CD14-positive monocyte (primary cell): ENCODE measurements around the gene NKX6-2. TPM values are rescaled to one million over a fixed set of nuclear protein-coding genes. Genes with fewer than 3 reads are reported as not detected.
A peak's percentile ranks its signal among the peaks of the same experiment; 100 is the strongest.

ENCODE experiments used
- DNase-seq, 3 donors: peaks; one replicate each; pipeline ENCODE4 v3.0.0-alpha.2; 2011 to 2022
- H2AFZ ChIP-seq: 2 replicates; pipeline ENCODE4 v1.6.0; 2012; ENCODE audit warnings: mild to moderate bottlenecking, low read depth, low read length, inconsistent platforms; ENCODE audit not compliant: insufficient read depth, poor library complexity, severe bottlenecking
- H3K27ac ChIP-seq, 2 donors: 1 replicate in 1 of 2; 2 replicates in 1 of 2; pipeline ENCODE4 v1.5.1; 2012 to 2013; ENCODE audit warnings: low read length in 2 of 2, control low read depth in 1 of 2, inconsistent platforms in 1 of 2, low read depth in 1 of 2, mild to moderate bottlenecking in 1 of 2
- H3K27me3 ChIP-seq, 2 donors: one replicate each; pipeline versions ENCODE4 v1.6.0 to v1.6.1; 2011 to 2013; ENCODE audit warnings: low read length in 2 of 2; ENCODE audit not compliant: control insufficient read depth in 2 of 2, insufficient read depth in 2 of 2
- H3K36me3 ChIP-seq, 2 donors: replicated peaks in 1 of 2; 1 replicate in 1 of 2; 2 replicates in 1 of 2; pipeline versions ENCODE4 v1.5.1 to v1.6.1; 2012 to 2013; ENCODE audit warnings: low read length in 2 of 2, control low read depth in 1 of 2, inconsistent platforms in 1 of 2, mild to moderate bottlenecking in 1 of 2; ENCODE audit not compliant: insufficient read depth in 2 of 2, control insufficient read depth in 1 of 2
- H3K4me1 ChIP-seq, 2 donors: 1 replicate in 1 of 2; 2 replicates in 1 of 2; pipeline versions ENCODE4 v1.5.1 to v1.6.1; 2012 to 2013; ENCODE audit warnings: low read length in 2 of 2, control low read depth in 1 of 2, inconsistent platforms in 1 of 2, mild to moderate bottlenecking in 1 of 2, moderate library complexity in 1 of 2; ENCODE audit not compliant: insufficient read depth in 2 of 2, control insufficient read depth in 1 of 2
- H3K4me2 ChIP-seq: replicated peaks from 2 replicates; pipeline ENCODE3; 2012; ENCODE audit warnings: low read length, moderate library complexity, mild to moderate bottlenecking; ENCODE audit not compliant: poor library complexity, severe bottlenecking; ENCODE audit errors: extremely low read depth
- H3K4me3 ChIP-seq, 3 experiments: fragments of 200-600 bp in 1 of 3; sonication (generic) in 1 of 3; replicated peaks in 1 of 3; 1 replicate in 2 of 3; 2 replicates in 1 of 3; pipeline ENCODE4 v1.5.1; 2011 to 2013; ENCODE audit warnings: low read length in 3 of 3, mild to moderate bottlenecking in 3 of 3, control low read depth in 2 of 3, low read depth in 2 of 3, inconsistent platforms in 1 of 3, moderate library complexity in 1 of 3
- H3K79me2 ChIP-seq: 2 replicates; pipeline ENCODE4 v1.6.0; 2012; ENCODE audit warnings: mild to moderate bottlenecking, control low read depth, inconsistent platforms, low read length, moderate library complexity; ENCODE audit not compliant: insufficient read depth
- H3K9ac ChIP-seq: 2 replicates; pipeline ENCODE4 v1.6.0; 2017; ENCODE audit warnings: low read length, mild to moderate bottlenecking; ENCODE audit not compliant: insufficient read depth, poor library complexity, severe bottlenecking
- H3K9me3 ChIP-seq, 2 donors: replicated peaks in 1 of 2; 1 replicate in 1 of 2; 2 replicates in 1 of 2; pipeline versions ENCODE4 v1.5.1 to v1.6.1; 2012 to 2013; ENCODE audit warnings: low read length in 2 of 2, control low read depth in 1 of 2; ENCODE audit not compliant: control insufficient read depth in 1 of 2, insufficient read depth in 1 of 2
- H4K20me1 ChIP-seq: 2 replicates; pipeline ENCODE4 v1.6.0; 2012; ENCODE audit warnings: mild to moderate bottlenecking, low read length, control low read depth, moderate library complexity; ENCODE audit not compliant: insufficient read depth
- H3K27ac Mint-ChIP-seq, 7 donors: one replicate each; pipeline ENCODE4 v1.8.0; 2020; ENCODE audit warnings: mild to moderate bottlenecking in 7 of 7, mixed read lengths in 7 of 7, moderate library complexity in 6 of 7, inconsistent platforms in 2 of 7
- H3K27me3 Mint-ChIP-seq, 3 donors: one replicate each; pipeline ENCODE4 v1.8.0; 2021 to 2022; ENCODE audit warnings: low read depth in 3 of 3, mild to moderate bottlenecking in 3 of 3, mixed read lengths in 3 of 3, moderate library complexity in 3 of 3, inconsistent platforms in 1 of 3
- H3K36me3 Mint-ChIP-seq, 2 donors: one replicate each; pipeline ENCODE4 v1.8.0; 2020; ENCODE audit warnings: mixed read lengths in 2 of 2, inconsistent platforms in 1 of 2, mild to moderate bottlenecking in 1 of 2
- H3K4me1 Mint-ChIP-seq: one replicate; pipeline ENCODE4 v1.8.0; 2020; ENCODE audit warnings: mild to moderate bottlenecking, mixed read lengths
- H3K4me3 Mint-ChIP-seq, 2 donors: one replicate each; pipeline ENCODE4 v1.8.0; 2020; ENCODE audit warnings: mild to moderate bottlenecking in 2 of 2, mixed read lengths in 2 of 2, moderate library complexity in 1 of 2
- H3K9me3 Mint-ChIP-seq, 7 donors: one replicate each; pipeline ENCODE4 v1.8.0; 2020 to 2022; ENCODE audit warnings: mixed read lengths in 7 of 7, mild to moderate bottlenecking in 6 of 7, moderate library complexity in 6 of 7, inconsistent platforms in 2 of 7
- WGBS: methylation state at CpG from one replicate; pipeline ENCODE4 v1.1.5; 2013; ENCODE audit warnings: missing lambda C conversion rate; ENCODE audit not compliant: insufficient coverage; 5-methylcytosine and 5-hydroxymethylcytosine counted together
- intact Hi-C, 2 donors: fragments of 100-400 bp; cut with micrococcal nuclease; formaldehyde crosslinking; loops; one replicate each; pipeline versions ENCODE4 v1.15.0 to v1.15.1; 2023
- polyA plus RNA-seq, 3 donors: library from polyadenylated mRNA; depleted of rRNA in 1 of 3; unstranded in 2 of 3; stranded (reverse) in 1 of 3; fragments of 300-500 nt in 2 of 3; fragments of >200 nt in 1 of 3; fragmentation: Illumina TruSeq in 2 of 3; gene quantifications; 1 replicate in 2 of 3; 2 replicates in 1 of 3; pipeline ENCODE4 v1.2.3, GENCODE V29; 2012 to 2021
- TF ChIP-seq, protein P1 (sequence below): fragments of 200-600 bp; IDR thresholded peaks from one replicate; pipeline ENCODE4 v1.8.0; 2022; ENCODE audit warnings: antibody characterized with exemption, mild to moderate bottlenecking

Gene NKX6-2
- polyA plus RNA-seq, 3 donors: not detected

DNA sequence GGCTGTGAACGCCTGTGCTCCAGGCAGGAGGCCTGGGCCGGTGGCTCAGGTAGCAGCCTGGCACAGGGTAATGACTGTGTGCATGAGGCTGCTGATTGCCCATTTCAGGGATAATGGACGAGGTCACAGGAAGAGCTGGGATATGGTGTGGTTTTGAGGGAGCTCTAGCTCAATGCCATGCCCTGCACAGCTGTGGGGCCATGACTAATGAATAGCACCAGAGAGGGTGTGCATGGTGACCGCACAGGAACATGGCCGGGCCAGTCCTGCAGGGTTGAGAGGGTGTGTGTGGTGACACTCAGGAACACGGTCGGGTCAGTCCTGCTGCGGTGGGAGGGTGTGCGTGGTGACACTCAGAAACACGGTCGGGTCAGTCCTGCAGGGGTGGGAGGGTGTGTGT is 21.8 kb downstream of the NKX6-2 start:
- Mint-ChIP-seq H3K4me3 (no peak overlapping the region), H3K9me3 (peaks cover 18 to 36% (median 31%) of the 10 kb centered on the region in 7 donors), H3K27me3 (peaks cover 0 to 2% (median 0%) of the 10 kb centered on the region in 3 donors), H3K4me1 (no peaks in the 10 kb centered on the region), H3K36me3 (peaks cover 50 to 74% of the 10 kb centered on the region in 2 donors), H3K27ac (peak overlapping the region in 1 of 7 donors; percentile 33)
- Histone ChIP-seq H3K9me3 (peaks cover 18 to 24% of the 10 kb centered on the region in 2 donors), H3K4me2 (no peak overlapping the region), H2AFZ (no peak overlapping the region), H3K36me3 (peaks cover 34 to 45% of the 10 kb centered on the region in 2 donors), H3K4me1 (no peaks in the 10 kb centered on the region), H3K9ac (no peak overlapping the region), H3K4me3 (no peak overlapping the region), H3K27ac (no peak overlapping the region), H3K27me3 (no peaks in the 10 kb centered on the region), H4K20me1 (no peaks in the 10 kb centered on the region), H3K79me2 (no peaks in the 10 kb centered on the region)
- intact Hi-C loops: no loop called here
- 94% methylated on average over 11 of the region's 11 CpGs for WGBS
- no peak for DNase-seq
- TF ChIP-seq, protein P1, sequence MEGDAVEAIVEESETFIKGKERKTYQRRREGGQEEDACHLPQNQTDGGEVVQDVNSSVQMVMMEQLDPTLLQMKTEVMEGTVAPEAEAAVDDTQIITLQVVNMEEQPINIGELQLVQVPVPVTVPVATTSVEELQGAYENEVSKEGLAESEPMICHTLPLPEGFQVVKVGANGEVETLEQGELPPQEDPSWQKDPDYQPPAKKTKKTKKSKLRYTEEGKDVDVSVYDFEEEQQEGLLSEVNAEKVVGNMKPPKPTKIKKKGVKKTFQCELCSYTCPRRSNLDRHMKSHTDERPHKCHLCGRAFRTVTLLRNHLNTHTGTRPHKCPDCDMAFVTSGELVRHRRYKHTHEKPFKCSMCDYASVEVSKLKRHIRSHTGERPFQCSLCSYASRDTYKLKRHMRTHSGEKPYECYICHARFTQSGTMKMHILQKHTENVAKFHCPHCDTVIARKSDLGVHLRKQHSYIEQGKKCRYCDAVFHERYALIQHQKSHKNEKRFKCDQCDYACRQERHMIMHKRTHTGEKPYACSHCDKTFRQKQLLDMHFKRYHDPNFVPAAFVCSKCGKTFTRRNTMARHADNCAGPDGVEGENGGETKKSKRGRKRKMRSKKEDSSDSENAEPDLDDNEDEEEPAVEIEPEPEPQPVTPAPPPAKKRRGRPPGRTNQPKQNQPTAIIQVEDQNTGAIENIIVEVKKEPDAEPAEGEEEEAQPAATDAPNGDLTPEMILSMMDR: no peak

DNA sequence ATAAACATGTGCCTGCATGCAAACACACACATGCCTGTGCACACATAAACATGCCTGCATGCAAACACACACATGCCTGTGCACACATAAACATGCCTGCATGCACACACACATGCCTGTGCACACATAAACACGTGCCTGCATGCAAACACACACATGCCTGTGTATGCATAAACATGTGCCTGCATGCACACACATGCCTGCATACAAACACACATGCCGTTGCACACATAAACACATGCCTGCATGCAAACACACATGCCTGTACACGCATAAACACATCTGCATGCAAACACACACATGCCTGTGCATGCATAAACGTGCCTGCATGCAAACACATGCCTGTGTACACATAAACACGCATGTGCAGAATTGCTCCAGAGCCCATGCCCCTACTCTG is 22.4 kb downstream of the NKX6-2 start:
- no peaks in the 10 kb centered on the region for H3K27me3 ChIP-seq
- no peak overlapping the region for H3K27ac ChIP-seq
- H3K4me3 ChIP-seq: no peak overlapping the region
- H3K4me1 ChIP-seq: no peaks in the 10 kb centered on the region
- H3K9ac ChIP-seq: no peak overlapping the region
- DNase-seq: no peak
- 96% methylated on average over 4 of the region's 5 CpGs for WGBS
- no peak overlapping the region for H2AFZ ChIP-seq
- no peaks in the 10 kb centered on the region for H3K79me2 ChIP-seq
- no peak overlapping the region for H3K27ac Mint-ChIP-seq
- peaks cover 51 to 74% of the 10 kb centered on the region in 2 donors for H3K36me3 Mint-ChIP-seq
- intact Hi-C loops: no loop called here
- H3K27me3 Mint-ChIP-seq: peaks cover 0 to 2% (median 0%) of the 10 kb centered on the region in 3 donors
- H3K9me3 Mint-ChIP-seq: peaks cover 15 to 31% (median 25%) of the 10 kb centered on the region in 7 donors
- H3K4me2 ChIP-seq: no peak overlapping the region
- H3K4me1 Mint-ChIP-seq: no peaks in the 10 kb centered on the region
- H3K9me3 ChIP-seq: peaks cover 12 to 19% of the 10 kb centered on the region in 2 donors
- H3K4me3 Mint-ChIP-seq: no peak overlapping the region
- TF ChIP-seq, protein P1: no peak
- no peaks in the 10 kb centered on the region for H4K20me1 ChIP-seq
- peaks cover 34 to 45% of the 10 kb centered on the region in 2 donors for H3K36me3 ChIP-seq
